HCEC 1CT (cell line): ENCODE measurements around the gene NECAP2.
A peak's percentile ranks its signal among the peaks of the same experiment; 100 is the strongest.

Experiments
- DNase-seq: peaks from one replicate; pipeline ENCODE4 v3.0.0-alpha.2; 2017

The NECAP2 gene, protein sequence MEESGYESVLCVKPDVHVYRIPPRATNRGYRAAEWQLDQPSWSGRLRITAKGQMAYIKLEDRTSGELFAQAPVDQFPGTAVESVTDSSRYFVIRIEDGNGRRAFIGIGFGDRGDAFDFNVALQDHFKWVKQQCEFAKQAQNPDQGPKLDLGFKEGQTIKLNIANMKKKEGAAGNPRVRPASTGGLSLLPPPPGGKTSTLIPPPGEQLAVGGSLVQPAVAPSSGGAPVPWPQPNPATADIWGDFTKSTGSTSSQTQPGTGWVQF

DNA sequence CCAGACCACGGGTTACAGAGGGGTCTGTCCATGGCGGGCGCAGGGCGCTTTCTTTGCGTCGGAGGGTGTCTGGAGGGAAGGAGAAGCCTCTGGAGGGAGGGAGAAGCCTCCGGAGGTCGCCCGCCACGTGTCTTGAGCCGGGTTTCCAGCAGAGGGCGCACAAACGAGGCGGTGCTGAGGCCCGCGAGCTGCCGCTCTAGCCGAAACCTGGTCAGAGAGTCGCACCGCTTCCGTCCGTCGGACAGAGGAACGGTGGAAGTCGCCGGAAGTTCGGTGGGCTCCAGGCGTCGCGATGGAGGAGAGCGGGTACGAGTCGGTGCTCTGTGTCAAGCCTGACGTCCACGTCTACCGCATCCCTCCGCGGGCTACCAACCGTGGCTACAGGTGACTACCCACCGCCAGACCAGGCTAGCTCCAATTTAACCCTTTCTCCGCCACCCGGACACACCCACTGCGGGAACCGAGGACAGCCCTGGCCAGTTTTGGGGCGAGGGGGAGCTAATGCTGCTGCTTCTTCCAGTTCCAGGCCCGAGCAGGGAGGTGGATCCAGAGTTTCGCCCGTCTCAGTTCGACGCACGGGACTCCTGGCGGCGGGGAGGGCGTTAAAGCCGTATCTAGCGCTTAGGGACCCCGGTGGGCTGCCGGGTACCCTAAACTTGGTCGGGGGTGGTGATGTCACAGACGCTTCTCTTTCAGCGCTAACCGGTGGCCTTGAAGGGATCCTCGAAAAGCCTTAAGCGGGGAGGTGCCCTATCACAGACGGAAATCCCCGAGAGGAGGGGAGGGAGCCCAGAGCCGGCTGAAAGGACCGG, at the start of gene NECAP2:
Gene NECAP2, plus strand, starts transcription at position 255 of the 812 bp plus-strand sequence. Its CDS starts 38 bp downstream, at position 293.
- DNase-seq: peak; percentile 90

- DNase-seq: no peak
Observed at GRCh38 chr1:16391411-16391810, 49.1 kb upstream of the NECAP2 start.

DNA sequence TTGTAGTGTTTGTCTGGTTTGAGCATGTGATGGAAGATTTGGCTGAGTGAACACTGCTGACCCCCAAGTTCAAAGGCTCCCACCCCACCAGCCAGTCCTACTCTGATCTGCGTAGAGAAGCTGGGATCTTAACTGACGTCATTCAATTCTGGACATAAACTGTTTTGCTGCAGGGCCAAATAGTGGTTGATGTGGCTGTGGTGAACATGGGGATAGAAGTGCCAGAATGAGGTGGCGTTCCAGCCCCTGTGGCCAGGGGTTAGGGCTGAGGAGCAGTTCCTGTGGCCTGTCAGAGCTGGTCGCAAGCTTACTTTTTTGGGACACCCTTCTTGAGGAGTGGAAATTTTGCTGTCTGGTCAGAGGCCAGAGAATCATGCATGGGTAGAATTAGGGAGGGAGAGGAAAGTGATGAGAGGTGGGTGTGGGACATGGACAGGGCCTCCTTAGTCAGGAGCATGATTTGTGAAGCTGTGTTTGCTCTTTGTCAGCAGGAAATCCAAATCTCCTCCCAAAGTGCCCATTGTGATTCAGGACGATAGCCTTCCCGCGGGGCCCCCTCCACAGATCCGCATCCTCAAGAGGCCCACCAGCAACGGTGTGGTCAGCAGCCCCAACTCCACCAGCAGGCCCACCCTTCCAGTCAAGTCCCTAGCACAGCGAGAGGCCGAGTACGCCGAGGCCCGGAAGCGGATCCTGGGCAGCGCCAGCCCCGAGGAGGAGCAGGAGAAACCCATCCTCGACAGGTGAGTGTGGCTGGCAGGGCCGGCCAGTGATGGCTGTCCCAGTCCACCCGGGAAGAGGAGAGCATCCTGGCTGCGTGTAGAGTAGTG, 47.6 kb upstream of the NECAP2 start:
- DNase-seq: no peak

DNA sequence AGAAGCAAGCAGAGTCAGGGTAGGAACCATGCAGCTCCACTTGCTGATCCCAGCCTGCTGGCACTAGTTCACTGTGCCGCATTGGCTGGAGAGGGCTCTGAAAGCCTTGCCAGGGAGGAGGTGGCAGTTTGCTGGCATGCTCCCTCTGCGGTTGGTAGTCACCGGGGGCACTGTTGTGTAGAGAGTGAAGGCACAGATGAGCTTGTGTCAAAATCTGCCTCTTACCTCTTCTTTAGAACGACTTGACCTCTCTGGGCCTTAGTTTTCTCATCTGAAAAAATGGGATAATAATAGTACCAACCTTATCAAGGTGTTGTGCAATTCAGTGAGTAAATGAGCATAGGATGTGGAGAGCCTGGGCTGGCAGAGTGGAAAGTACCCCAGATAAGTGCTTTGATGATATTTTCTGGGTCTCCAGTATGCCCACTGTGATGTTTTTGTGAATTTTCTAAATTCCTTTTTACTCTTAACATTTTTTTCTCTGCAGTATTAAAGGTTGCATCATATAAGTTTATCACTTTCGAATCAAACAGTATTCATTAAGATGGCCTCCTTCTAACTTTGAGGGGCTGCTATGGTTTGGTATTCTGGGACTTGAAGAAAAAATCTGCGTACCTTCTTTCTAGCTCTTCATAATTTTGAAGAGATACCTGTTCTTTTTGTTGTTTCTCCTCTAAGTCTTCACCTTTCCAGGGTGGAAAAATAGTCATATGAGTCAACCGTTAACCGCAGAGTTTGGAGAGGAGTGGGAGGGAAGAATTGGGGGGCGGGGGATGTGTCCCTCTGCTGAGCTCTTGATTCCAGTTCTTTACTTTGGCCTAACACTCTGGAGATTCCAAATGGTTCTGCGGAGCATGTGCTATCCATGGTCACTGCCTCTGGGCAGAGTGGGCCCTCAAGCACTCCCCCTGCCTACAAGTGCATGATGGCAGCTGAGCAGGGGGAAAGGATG, 46.7 kb upstream of the NECAP2 start:
- DNase-seq: no peak

DNA sequence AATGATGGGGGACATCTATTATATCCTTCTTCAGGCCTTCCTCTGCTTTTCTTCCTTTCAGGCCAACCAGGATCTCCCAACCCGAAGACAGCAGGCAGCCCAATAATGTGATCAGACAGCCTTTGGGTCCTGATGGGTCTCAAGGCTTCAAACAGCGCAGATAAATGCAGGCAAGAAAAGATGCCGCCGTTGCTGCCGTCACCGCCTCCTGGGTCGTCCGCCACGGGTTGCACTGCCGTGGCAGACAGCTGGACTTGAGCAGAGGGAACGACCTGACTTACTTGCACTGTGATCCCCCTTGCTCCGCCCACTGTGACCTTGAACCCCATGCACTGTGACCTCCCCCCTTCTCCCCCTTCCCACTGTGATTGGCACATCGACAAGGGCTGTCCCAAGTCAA, 45.5 kb upstream of the NECAP2 start:
- no peak for DNase-seq

- DNase-seq: peak; percentile 73
Observed at GRCh38 chr1:16396591-16396990, 43.9 kb upstream of the NECAP2 start.

- DNase-seq: no peak
Observed at GRCh38 chr1:16397120-16397519, 43.4 kb upstream of the NECAP2 start.

DNA sequence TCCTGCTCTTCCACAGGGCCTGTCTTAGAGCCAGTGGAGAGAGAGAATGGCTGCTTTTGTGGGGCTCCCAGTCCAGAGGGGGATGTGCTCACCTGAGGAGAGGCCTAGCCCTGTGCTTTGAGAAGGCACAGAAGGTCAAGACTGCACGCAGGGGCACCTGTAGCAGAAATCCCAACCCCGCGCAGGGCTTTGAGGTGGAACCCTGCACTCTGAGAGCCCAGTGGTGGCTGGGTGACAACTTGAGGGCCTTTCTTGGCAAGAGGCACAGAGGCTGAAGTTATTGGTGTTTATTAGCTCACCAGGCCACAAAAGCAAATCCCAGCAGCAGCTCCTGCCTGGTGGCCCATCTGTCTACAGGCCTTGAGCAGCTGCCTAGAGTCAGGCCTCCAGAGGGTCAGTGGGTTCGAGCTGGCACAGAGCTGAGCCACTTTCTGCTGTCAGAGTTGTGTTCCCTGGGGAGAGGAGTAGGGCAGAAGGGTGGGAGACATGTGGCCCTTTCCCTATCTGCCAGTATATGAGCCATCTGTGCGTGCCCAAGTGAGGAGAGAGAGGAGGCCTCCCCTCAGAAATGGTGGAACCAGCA, 42.1 kb upstream of the NECAP2 start:
- no peak for DNase-seq

- DNase-seq: peak; percentile 48
Observed at GRCh38 chr1:16402742-16403141, 37.8 kb upstream of the NECAP2 start.

GRCh38 chr1:16405441-16405840, 35.1 kb upstream of the NECAP2 start:
- no peak for DNase-seq

GRCh38 chr1:16406868-16407267, 33.7 kb upstream of the NECAP2 start:
- no peak for DNase-seq

DNA sequence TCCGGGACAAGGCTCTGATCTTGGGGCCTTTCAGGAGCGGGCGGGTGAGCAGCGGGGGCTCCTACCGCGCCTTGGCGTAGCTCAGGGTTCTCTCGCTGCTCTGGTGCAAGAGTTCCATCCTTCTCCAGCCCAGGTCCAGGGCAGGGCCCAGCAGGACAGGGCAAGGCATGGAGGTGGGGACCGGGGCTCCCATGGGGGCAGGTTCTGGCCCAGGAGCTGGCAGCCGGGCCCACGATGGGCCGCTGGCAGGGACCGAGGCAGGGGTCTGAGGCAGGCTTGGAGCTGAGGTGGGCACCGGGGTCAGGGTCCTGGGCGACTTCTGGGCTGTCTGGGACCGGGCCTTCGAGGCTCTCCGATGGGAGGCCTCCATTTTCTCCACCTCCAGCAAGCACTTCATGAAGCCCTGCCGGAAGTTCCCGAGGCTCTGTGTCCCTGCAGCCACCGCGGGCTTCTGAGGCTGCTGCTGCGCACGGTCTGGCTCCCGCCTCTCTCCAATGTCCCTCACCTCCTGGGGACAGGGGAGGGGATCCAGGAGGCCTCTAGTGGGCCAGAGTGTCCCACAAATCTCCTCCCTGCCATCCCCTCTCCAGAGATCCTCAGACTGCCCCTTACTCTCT, 30.9 kb upstream of the NECAP2 start:
- no peak for DNase-seq

DNA sequence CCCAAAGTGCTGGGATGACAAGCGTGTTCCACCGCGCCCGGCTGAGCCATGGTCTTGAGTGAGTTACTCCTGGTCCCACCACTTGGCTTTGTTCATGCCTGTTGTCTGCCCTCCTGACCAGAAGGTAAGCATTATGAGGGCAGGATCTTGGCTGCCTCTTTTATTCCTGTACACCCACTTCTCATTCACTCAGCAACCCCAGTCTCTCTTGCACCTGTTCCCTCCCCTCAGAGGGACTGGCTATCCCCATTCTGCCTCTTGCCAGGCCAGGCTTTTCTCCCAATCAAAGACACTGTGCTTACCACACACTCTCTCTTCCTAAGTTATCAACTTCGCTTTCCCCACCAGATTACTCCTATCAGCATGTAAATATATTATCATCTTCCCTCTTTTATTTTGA, 29.7 kb upstream of the NECAP2 start:
- DNase-seq: no peak

- DNase-seq: no peak
Observed at GRCh38 chr1:16413191-16413590, 27.3 kb upstream of the NECAP2 start.

- peak; percentile 55 for DNase-seq
Observed at GRCh38 chr1:16418823-16419425, 21.6 kb upstream of the NECAP2 start.

- no peak for DNase-seq
Observed at GRCh38 chr1:16420424-16421118, 20.0 kb upstream of the NECAP2 start.

DNA sequence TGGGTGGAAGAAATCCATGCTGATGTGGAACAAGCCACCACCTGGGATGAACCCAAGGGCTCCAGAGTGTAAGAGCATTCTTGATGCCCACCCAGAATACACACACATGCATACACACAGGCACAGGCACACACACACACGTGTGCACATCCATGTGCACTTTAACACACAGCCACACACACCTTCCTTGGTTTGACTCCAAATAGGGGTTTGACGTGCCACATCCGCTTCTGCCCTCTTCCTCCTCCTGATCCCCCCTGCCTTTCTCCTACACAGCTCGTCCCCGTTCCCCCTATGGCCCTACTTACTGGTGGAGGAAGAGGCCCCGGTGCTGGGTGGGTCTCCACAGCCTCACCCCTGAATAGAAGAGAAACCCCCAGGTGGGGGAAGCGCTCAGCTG, 19.3 kb upstream of the NECAP2 start:
- no peak for DNase-seq

- no peak for DNase-seq
Observed at GRCh38 chr1:16422041-16422440, 18.5 kb upstream of the NECAP2 start.

DNA sequence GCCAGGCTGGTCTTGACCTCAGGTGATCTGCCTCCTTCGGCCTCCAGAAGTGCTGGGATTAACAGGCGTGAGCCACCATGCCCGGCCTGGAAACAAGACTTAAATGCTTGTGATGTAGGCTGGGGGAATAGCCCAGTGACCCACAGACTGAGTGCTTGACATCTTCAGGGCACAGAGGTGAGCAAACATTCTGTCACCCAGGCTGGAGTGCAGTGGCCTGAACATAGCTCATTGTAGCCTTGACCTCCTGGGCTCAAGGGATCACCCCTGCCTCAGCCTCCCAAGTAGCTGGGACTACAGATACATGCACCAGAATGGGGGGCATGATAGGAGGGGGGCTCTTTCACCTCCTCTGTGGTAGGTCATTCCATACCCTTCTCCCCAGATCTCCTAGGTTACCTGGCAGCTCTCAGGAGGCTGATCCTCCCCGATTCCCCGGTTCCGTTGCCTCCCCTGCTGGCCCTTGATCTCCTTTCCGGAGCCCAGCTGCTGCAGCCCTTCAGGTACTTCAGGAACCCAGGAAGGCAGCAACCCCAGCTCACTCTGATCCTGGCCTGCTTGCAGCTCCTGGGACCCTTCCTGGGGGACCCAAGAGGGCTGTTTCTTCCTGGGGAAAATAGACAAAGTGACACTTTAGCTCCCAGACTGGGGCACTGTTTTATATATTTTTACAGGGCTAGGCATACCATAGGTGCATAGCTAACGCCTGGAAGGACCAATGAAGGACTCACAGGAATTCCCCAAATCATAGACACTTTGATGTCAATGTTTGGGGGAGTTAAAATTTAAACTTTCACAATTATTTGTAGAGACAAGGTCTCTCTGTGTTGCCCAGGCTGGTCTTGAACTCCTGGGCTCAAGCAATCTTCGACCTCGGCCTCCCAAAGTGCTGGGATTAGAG, 15.1 kb upstream of the NECAP2 start:
- no peak for DNase-seq
